HK-2 (cell line): Measurements from ENCODE around the gene STPG4.

ENCODE experiments used
- DNase-seq: peaks from one replicate; pipeline ENCODE4 v3.0.0-alpha.2; 2018; ENCODE audit not compliant: unreplicated experiment

STPG4 gene

DNA sequence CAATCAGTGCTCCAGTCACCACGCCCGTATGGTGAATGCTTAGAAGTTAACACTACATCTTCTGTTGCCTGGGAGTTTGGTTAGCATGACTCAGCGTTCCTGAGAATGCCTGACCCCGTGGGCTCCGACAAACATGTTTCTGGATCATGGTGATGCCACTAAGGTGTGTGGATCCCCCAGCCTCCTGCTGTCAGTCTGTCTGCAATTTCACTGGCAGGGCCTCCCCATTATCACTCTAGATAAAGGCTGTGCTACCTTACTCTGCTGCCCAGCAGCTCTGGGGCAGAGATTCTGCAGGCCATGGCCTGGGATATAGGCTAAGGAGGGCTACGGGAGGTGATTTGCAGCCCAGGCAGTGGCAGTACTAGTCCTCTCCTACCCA, 66.0 kb downstream of the STPG4 start:
- DNase-seq = no peak

DNA sequence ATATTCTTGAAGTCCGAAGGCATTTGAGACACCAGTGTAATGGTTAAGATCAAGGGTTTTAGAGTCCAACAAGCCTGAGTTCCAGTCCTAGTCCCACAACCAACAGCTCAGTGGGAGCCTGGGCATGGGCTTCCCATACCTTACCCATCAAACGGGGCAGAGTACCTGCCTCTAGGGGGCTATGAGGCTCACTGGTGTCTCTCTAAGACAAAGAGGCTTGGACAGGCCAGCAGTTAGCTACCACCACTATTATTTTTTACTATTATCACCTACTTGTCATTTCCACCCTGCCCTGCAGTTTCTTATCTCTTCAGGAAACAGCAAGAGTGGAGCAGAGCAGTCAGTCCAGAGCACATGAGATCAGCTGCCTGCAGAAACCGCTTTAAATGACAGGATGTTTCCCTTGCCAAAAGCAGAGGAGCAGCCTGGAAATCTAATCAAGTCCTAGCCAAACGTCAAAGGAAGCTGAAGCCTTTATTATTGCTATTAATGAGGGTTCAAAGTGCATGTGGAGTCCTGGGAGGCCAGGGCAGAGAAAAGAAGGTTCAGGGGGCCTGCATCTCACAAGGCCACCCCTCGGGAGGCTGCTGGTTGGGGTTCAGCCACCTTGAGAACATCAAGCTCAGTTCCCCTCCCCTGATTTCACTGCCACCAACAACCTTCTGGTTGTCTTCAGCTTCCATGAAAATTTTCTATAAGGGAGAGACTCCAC, 66.6 kb downstream of the STPG4 start:
- DNase-seq = no peak

DNA sequence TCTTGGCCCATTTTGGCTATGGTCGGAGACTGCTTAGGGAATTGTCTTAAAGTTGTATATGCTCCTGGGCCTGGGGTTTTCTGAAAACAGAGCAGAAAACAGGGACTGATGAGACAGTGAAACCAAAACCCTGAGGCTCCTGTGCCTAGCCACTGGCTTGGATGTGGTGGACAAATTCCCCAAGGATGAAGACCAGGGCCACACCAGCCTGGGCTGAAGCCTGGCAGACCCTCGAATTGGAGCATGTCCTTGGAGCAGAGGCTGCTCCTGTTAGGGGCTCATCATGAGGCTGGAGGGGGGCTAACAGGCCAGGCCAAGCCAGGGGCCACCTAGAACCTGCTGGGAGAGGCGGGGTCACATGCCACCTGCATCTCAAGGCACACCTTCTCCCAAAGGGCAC, 68.1 kb downstream of the STPG4 start:
- DNase-seq = no peak

- DNase-seq = no peak
Observed at GRCh38 chr2:47086571-47086970, 68.5 kb downstream of the STPG4 start.

- no peak for DNase-seq
Observed at GRCh38 chr2:47086054-47086471, 69.0 kb downstream of the STPG4 start.

- no peak for DNase-seq
Observed at GRCh38 chr2:47083886-47084687, 71.0 kb downstream of the STPG4 start.

- no peak for DNase-seq
Observed at GRCh38 chr2:47083485-47083884, 71.6 kb downstream of the STPG4 start.

DNA sequence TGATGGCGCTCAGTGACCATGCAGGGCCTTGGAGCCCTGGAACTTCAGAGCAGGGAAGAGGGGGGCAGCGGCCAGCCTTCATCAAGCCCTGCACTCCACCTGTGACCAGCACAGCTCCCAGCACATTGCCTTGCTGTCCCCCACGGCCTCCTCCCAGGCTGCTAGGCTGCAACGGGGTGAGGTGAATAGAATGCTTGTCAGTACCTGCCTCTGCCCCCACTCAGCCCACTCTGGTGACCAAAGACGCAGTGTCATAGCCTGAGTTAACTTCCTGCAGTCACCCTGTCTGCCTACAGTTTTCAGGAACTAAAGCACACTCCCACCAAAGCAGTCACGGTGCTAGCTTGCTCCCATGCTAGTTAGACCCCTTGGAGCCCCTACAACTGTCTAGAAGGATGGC, 72.1 kb downstream of the STPG4 start:
- DNase-seq = no peak

DNA sequence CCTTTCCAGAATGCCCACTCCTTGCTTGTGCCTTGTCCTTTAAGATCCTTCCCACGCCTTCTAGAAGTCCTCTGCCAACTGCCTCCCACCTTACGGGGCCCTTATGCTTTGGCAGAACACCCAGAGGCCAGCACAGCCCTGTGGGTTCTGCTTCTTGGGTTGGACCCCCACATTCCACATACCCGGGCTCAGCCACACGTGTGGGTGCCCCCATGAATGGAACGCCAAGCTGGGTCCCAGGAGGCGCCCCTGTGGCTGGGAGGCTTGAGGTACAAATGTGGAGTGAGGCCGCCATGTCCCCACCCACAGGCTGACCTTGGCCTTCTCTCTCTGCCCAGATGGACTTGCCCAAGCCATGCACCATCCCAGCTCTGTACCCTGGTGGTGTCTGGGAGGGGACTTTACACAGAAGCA, 74.2 kb downstream of the STPG4 start:
- no peak for DNase-seq

GRCh38 chr2:47079515-47080412, 75.3 kb downstream of the STPG4 start:
- no peak for DNase-seq

- DNase-seq = no peak
Observed at GRCh38 chr2:47078541-47079482, 76.3 kb downstream of the STPG4 start.

GRCh38 chr2:47077442-47078117, 77.5 kb downstream of the STPG4 start:
- no peak for DNase-seq

DNA sequence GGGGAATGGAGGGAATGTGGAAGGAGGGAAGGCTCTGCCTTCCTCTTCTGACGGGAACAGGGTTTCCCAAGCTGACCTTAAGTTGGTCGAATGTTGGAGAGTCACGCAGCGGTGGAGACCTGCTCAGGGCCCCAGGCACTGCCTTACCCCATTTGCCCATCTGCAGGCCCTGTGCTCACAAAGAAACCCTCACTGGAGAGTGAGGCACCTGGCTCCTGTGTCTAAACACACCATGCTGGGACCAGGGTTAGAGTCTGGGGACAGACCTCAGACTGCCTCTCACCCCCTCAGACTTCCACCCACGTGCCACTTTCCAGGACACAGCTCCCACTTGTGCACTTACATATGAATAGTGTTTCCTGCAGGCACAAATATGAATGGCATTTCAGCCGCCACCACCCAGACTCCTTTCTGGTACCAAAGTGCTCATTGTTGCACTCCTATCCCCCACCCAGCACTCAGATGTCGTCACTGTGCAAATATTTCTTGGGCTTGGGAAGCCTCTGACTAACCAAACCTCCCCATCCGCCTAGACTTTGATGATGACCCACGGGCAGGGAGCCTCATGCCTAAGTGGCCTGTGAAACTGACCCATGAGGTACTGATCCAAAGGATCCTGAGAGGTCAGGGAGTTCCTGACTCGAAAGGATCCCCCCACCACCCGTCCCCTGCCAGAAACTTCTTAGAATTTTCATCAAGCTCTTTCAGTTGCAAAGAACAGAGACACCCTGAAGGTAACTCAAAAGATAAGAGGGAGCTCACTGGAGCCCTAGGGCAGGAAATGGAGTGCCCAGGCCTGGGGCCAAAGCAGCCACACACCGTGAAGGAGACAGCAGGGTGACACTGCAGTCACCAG, 78.3 kb downstream of the STPG4 start:
- peak; percentile 87 for DNase-seq

DNA sequence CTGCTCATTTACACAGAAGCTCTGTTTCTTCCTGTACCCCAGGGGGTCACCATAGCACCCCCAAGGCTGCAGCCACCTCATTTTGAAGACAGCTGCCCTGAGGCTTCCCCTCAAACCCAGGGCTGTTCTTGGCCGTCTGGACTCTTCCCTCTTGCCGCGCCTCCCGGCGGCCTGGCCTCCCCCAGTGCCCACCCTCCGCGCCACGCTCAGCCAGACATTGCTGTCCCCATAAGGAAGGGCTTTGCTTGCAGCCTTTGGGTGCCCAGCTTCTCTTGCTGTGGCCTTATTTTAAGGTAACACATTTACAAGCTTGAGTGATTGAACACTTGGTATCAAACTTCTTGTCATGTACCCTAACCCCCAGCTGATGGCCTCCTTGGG, 79.0 kb downstream of the STPG4 start:
- no peak for DNase-seq

- DNase-seq = no peak
Observed at GRCh38 chr2:47075361-47076125, 79.6 kb downstream of the STPG4 start.

- no peak for DNase-seq
Observed at GRCh38 chr2:47074691-47075090, 80.4 kb downstream of the STPG4 start.

- no peak for DNase-seq
Observed at GRCh38 chr2:47073641-47074040, 81.5 kb downstream of the STPG4 start.

DNA sequence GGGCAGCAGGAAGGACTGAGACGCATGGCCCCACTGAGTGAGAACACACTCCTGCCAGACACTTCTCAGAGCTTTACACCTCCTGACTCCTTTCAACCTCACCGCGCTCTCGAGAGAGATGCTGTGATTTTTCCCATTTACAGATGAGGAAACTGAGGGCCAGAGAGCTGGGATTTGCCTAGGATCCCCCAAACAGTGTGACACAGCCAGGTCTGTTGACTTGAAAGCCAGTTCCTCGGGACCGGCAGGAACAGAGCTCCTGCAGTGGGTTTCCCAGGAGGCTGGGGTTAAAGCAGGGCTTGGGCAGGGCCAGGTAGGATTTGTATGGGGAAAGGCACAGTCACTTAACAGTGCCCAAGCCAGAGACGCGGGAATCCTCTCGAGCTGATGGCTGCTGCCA, 81.9 kb downstream of the STPG4 start:
- DNase-seq = no peak

DNA sequence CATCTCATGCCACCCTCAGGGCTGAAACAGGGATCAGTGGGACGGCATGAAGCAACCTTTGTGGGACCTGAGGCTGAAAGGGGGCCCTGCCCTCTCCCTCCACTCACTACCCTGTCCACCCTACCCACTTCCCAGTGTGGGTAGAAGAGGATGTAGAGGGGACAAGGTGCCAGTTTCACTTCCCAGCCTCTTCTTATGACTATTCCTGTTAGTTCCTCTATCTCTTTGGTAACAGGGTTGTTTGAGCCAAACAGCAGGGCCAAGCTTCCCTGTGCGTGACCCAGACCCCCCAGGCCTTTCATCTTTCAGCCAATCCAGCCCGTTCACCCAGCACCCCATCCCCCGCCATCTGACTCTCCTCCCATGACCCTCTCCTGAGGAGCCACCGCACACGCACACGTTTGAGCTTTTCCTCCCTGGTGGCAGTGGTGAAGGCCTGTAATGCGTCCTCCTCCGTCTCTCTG, 82.3 kb downstream of the STPG4 start:
- no peak for DNase-seq
